GM12878 (cell line): Measurements from ENCODE around the gene SRI. TPM values are rescaled to one million over a fixed set of nuclear protein-coding genes. Genes with fewer than 3 reads are reported as not detected.

ENCODE experiments used
- CBX5 ChIP-seq: sonication (generic); IDR thresholded peaks from 2 replicates; pipeline ENCODE4 v1.6.1; 2016; ENCODE audit warnings: low read depth, moderate library complexity, mild to moderate bottlenecking, inconsistent platforms
- CHD4 ChIP-seq: fragments of 200-600 bp; sonication (generic); IDR thresholded peaks from 2 replicates; pipeline ENCODE4 v1.6.1; 2016; ENCODE audit warnings: mild to moderate bottlenecking
- NR2C1 ChIP-seq: fragments of 450-650 bp; IDR thresholded peaks from 2 replicates; pipeline ENCODE4 v1.6.1; 2017; ENCODE audit warnings: antibody characterized with exemption, mild to moderate bottlenecking, moderate library complexity
- SKIL ChIP-seq: fragments of 450-650 bp; IDR thresholded peaks from 2 replicates; pipeline ENCODE4 v1.6.1; 2017; ENCODE audit warnings: mild to moderate bottlenecking, low read depth, inconsistent platforms; ENCODE audit not compliant: poor library complexity, severe bottlenecking
- SUZ12 ChIP-seq: fragments of 200-600 bp; sonication (generic); IDR thresholded peaks from one replicate; pipeline ENCODE4 v1.6.1; 2018; ENCODE audit warnings: antibody characterized with exemption, mild to moderate bottlenecking; ENCODE audit not compliant: unreplicated experiment
- TCF3 ChIP-seq: IDR thresholded peaks from 2 replicates; pipeline ENCODE4 v1.6.1; 2012; ENCODE audit warnings: low read depth, mild to moderate bottlenecking, low read length, borderline replicate concordance; ENCODE audit not compliant: insufficient read depth
- USF2 ChIP-seq: IDR thresholded peaks from 2 replicates; pipeline ENCODE4 v1.6.1; 2011; ENCODE audit warnings: low read depth, low read length, improper control_type of control experiment, borderline replicate concordance
- ZBTB33 ChIP-seq: fragments of 450-650 bp; IDR thresholded peaks from 2 replicates; pipeline ENCODE4 v1.6.1; 2017; ENCODE audit warnings: mild to moderate bottlenecking
- ZNF592 ChIP-seq: fragments of 450-650 bp; IDR thresholded peaks from 2 replicates; pipeline ENCODE4 v1.6.1; 2017; ENCODE audit warnings: mild to moderate bottlenecking, moderate library complexity
- polyA plus RNA-seq, 11 experiments: library from polyadenylated mRNA; depleted of rRNA in 4 of 11; unstranded in 6 of 11; stranded (reverse) in 5 of 11; fragments of >200 nt; fragmentation: Nextera tagmentation in 4 of 11; fragmentation: Illumina TruSeq in 1 of 11; extraction: Ambion mirVana in 4 of 11; extraction: Trizol in 1 of 11; gene quantifications; 1 replicate in 1 of 11; 2 replicates in 10 of 11; pipeline versions ENCODE4 v1.2.1 to v1.2.3, GENCODE V29; 2011 to 2016; ENCODE audit warnings: inconsistent platforms in 2 of 11, missing spikeins in 2 of 11, low read depth in 1 of 11
- total RNA-seq, 4 experiments: library from RNA; depleted of rRNA in 3 of 4; stranded (reverse); fragments of >200 nt in 3 of 4; fragmentation: Illumina TruSeq in 1 of 4; extraction: Trizol in 1 of 4; gene quantifications; 2 replicates each; pipeline versions ENCODE4 v1.2.1 to v1.2.3, GENCODE V29; 2013 to 2021

Gene SRI
- total and polyA plus RNA-seq, 10 of the 15 experiments (the other 5 are each of a cell fraction or from before 2014, with no cell fraction given) = 94.7 to 588 (median 242) TPM

- TF ChIP-seq ZNF592 = no peak
- TF ChIP-seq USF2 = no peak
- no peak for TF ChIP-seq SUZ12
- TF ChIP-seq TCF3 = no peak
- no peak for TF ChIP-seq CBX5
- no peak for TF ChIP-seq NR2C1
- no peak for TF ChIP-seq ZBTB33
- TF ChIP-seq CHD4 = no peak
- no peak for TF ChIP-seq SKIL
These were observed 10.8 kb upstream of the SRI start (continued) for GRCh38 chr7:88230646-88231045.
